Smooth muscle cell (in vitro differentiated cells): ENCODE results near the gene RESP18. TPM values are rescaled to one million over a fixed set of nuclear protein-coding genes. Genes with fewer than 3 reads are reported as not detected.
A peak's percentile ranks its signal among the peaks of the same experiment; 100 is the strongest.

ENCODE experiments used
- DNase-seq: peaks from one replicate; lab custom pipeline; 2025; ENCODE audit not compliant: unreplicated experiment; lab: John Stamatoyannopoulos, UW
- H2AFZ ChIP-seq: fragments of 200-600 bp; sonication (generic); 2 replicates; pipeline ENCODE4 v1.6.0; 2016; ENCODE audit warnings: antibody characterized with exemption, low read depth, mild to moderate bottlenecking
- H3F3A ChIP-seq: fragments of 200-600 bp; sonication (generic); 2 replicates; pipeline ENCODE4 v1.6.0; 2017; ENCODE audit warnings: antibody characterized with exemption, low read depth
- H3K27ac ChIP-seq: fragments of 200-600 bp; sonication (generic); 2 replicates; pipeline ENCODE4 v1.5.1; 2016; ENCODE audit warnings: low read depth, mild to moderate bottlenecking
- H3K27me3 ChIP-seq: fragments of 200-600 bp; sonication (generic); 2 replicates; pipeline ENCODE4 v1.6.1; 2016; ENCODE audit warnings: low read depth, mild to moderate bottlenecking
- H3K36me3 ChIP-seq: fragments of 200-600 bp; sonication (generic); 2 replicates; pipeline ENCODE4 v1.5.1; 2016; ENCODE audit warnings: low read depth
- H3K4me1 ChIP-seq: fragments of 200-600 bp; sonication (generic); 2 replicates; pipeline ENCODE4 v1.5.1; 2016; ENCODE audit warnings: low read depth
- H3K4me2 ChIP-seq: fragments of 200-600 bp; sonication (generic); 2 replicates; pipeline ENCODE4 v1.6.0; 2016; ENCODE audit warnings: mild to moderate bottlenecking
- H3K4me3 ChIP-seq: fragments of 200-600 bp; sonication (generic); 2 replicates; pipeline ENCODE4 v1.5.1; 2016; ENCODE audit warnings: mild to moderate bottlenecking
- H3K79me2 ChIP-seq: fragments of 200-600 bp; sonication (generic); 2 replicates; pipeline ENCODE4 v1.6.0; 2016; ENCODE audit warnings: low read depth, mild to moderate bottlenecking
- H3K9ac ChIP-seq: fragments of 200-600 bp; sonication (generic); 2 replicates; pipeline ENCODE4 v1.6.0; 2016; ENCODE audit warnings: low read depth
- H3K9me3 ChIP-seq: fragments of 200-600 bp; sonication (generic); replicated peaks from 2 replicates; pipeline ENCODE4 v1.5.1; 2016; ENCODE audit warnings: low read depth
- H4K20me1 ChIP-seq: fragments of 200-600 bp; sonication (generic); 2 replicates; pipeline ENCODE4 v1.6.0; 2016; ENCODE audit warnings: low read depth
- WGBS: methylation state at CpG from one replicate; pipeline ENCODE4 v1.1.7; 2016; ENCODE audit warnings: low lambda C conversion rate; 5-methylcytosine and 5-hydroxymethylcytosine counted together
- polyA plus RNA-seq: library from polyadenylated mRNA; unstranded; fragments of >200 nt; fragmentation: Nextera tagmentation; extraction: Ambion mirVana; gene quantifications from 2 replicates; pipeline ENCODE4 v1.2.1, GENCODE V29; 2016
- total RNA-seq: library from RNA; depleted of rRNA; stranded (reverse); fragments of >200 nt; gene quantifications from 2 replicates; pipeline ENCODE4 v1.2.3, GENCODE V29; 2014
- TF ChIP-seq, protein P1 (sequence below): fragments of 200-600 bp; sonication (generic); IDR thresholded peaks from 2 replicates; pipeline ENCODE4 v1.5.1; 2017; ENCODE audit warnings: borderline replicate concordance, mild to moderate bottlenecking, antibody characterized with exemption; ENCODE audit not compliant: insufficient read depth, poor library complexity, severe bottlenecking

Gene RESP18
- total and polyA plus RNA-seq, 2 experiments from 2014 or later, result not detected

DNA sequence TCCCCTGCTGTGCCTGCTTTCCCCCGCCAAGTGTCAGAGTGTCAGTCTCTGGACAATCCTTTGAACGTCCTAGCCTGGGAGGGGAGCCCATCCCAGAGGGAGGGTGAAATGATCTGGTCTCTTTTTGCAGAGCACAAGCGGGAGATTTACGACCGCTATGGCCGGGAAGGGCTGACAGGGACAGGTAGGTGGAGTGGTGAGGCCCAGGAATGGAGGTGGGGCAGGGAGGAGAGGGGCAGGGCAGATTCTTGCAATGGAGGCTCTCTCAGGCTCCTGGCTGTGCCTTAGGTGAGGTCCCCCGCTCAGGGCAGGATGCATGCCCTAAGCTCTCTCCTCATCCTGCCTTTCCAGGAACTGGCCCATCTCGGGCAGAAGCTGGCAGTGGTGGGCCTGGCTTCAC is 51.0 kb downstream of the RESP18 start:
- no peak overlapping the region for H3K4me2 ChIP-seq
- no peaks in the 10 kb centered on the region for H3K9me3 ChIP-seq
- H3K27ac ChIP-seq, result peak overlapping the region; percentile 99
- 78% methylated on average over 8 of the region's 8 CpGs for WGBS
- H3K9ac ChIP-seq, result no peak overlapping the region
- no peaks in the 10 kb centered on the region for H3K79me2 ChIP-seq
- H3K27me3 ChIP-seq, result no peaks in the 10 kb centered on the region
- peaks cover 15% of the 10 kb centered on the region for H3K4me1 ChIP-seq
- no peak for DNase-seq
- H3K36me3 ChIP-seq, result no peaks in the 10 kb centered on the region
- no peaks in the 10 kb centered on the region for H4K20me1 ChIP-seq
- TF ChIP-seq, protein P1, sequence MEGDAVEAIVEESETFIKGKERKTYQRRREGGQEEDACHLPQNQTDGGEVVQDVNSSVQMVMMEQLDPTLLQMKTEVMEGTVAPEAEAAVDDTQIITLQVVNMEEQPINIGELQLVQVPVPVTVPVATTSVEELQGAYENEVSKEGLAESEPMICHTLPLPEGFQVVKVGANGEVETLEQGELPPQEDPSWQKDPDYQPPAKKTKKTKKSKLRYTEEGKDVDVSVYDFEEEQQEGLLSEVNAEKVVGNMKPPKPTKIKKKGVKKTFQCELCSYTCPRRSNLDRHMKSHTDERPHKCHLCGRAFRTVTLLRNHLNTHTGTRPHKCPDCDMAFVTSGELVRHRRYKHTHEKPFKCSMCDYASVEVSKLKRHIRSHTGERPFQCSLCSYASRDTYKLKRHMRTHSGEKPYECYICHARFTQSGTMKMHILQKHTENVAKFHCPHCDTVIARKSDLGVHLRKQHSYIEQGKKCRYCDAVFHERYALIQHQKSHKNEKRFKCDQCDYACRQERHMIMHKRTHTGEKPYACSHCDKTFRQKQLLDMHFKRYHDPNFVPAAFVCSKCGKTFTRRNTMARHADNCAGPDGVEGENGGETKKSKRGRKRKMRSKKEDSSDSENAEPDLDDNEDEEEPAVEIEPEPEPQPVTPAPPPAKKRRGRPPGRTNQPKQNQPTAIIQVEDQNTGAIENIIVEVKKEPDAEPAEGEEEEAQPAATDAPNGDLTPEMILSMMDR, result no peak
- H3K4me3 ChIP-seq, result no peak overlapping the region
- peaks cover 12% of the 10 kb centered on the region for H3F3A ChIP-seq
- no peak overlapping the region for H2AFZ ChIP-seq

DNA sequence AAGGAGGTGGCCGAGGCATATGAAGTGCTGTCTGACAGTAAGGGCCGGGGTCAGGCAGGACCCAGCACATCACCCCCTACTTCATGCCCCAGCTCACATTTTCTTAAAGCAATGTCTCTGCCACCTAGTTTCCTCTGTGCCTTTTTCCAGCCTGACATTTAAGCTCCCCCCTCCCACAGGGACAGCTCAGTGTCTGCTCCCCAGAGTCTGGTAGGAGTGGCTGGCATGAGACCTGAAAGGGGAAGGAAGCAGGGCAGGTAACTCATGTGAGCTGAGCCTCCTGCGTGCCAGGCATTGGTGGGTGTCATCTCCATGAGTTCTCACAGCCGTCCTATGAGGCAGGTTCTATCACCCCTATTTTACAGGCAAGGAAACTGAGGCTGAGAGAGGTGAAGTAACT is 51.9 kb downstream of the RESP18 start:
- Histone ChIP-seq H3K27me3 (no peaks in the 10 kb centered on the region), H3K9me3 (no peaks in the 10 kb centered on the region), H3K4me1 (peaks cover 15% of the 10 kb centered on the region), H2AFZ (no peak overlapping the region), H4K20me1 (no peaks in the 10 kb centered on the region), H3K9ac (no peak overlapping the region), H3K36me3 (no peaks in the 10 kb centered on the region), H3K4me3 (no peak overlapping the region), H3K79me2 (no peaks in the 10 kb centered on the region), H3K4me2 (peak overlapping the region; percentile 85), H3K27ac (peak overlapping the region; percentile 99), H3F3A (peaks cover 12% of the 10 kb centered on the region)
- 93% methylated on average over 4 of the region's 4 CpGs for WGBS
- DNase-seq, result no peak
- TF ChIP-seq, protein P1, result no peak

GRCh38 chr2:219279916-219280516 is 52.5 kb downstream of the RESP18 start:
- DNase-seq, result no peak
- Histone ChIP-seq H3K9ac (peak overlapping the region; percentile 97), H3K79me2 (no peaks in the 10 kb centered on the region), H3K9me3 (no peaks in the 10 kb centered on the region), H3F3A (peaks cover 12% of the 10 kb centered on the region), H3K36me3 (no peaks in the 10 kb centered on the region), H3K4me3 (peak overlapping the region; percentile 66), H3K4me2 (peak overlapping the region; percentile 85), H3K4me1 (peaks cover 15% of the 10 kb centered on the region), H2AFZ (no peak overlapping the region), H4K20me1 (no peaks in the 10 kb centered on the region), H3K27me3 (no peaks in the 10 kb centered on the region), H3K27ac (peak overlapping the region; percentile 99)
- WGBS, result 52% methylated on average over 12 of the region's 12 CpGs
- TF ChIP-seq, protein P1, result no peak

GRCh38 chr2:219279151-219279915 is 53.2 kb downstream of the RESP18 start, which contains the start of gene DNAJB2:
TSS of gene DNAJB2 (plus strand) at chr2:219279366. CDS start at chr2:219279834, 468 bp downstream.
- Histone ChIP-seq H4K20me1 (no peaks in the 10 kb centered on the region), H3K4me3 (peak within 1 kb of the TSS; percentile 66), H3K4me2 (peak within 1 kb of the TSS; percentile 85), H3K79me2 (no peaks in the 10 kb centered on the region), H3K9me3 (no peaks in the 10 kb centered on the region), H3K4me1 (peaks cover 18% of the 10 kb centered on the region), H3F3A (peaks cover 13% of the 10 kb centered on the region), H3K27ac (peak within 1 kb of the TSS; percentile 99), H3K9ac (peak within 1 kb of the TSS; percentile 97), H3K36me3 (no peaks in the 10 kb centered on the region), H3K27me3 (no peaks in the 10 kb centered on the region), H2AFZ (no peak within 1 kb of the TSS)
- WGBS, result 2% methylated on average over 30 of the region's 65 CpGs
- peak; percentile 95 for DNase-seq
- TF ChIP-seq, protein P1, result peak; percentile 9
